Peyer's patch (tissue), 4 donors: ENCODE results near the gene SLC5A9.

Experiments used
- POLR2A ChIP-seq, 2 donors: fragments of 450-650 bp; IDR thresholded peaks; one replicate each; pipeline ENCODE4 v1.5.1; 2017; ENCODE audit warnings: antibody characterized with exemption in 2 of 2, mild to moderate bottlenecking in 2 of 2, moderate library complexity in 2 of 2
- TF ChIP-seq, protein P1 (sequence below), 6 experiments: fragments of 450-650 bp in 4 of 6; fragments of 200-600 bp in 2 of 6; sonication (generic) in 1 of 6; IDR thresholded peaks; one replicate each; pipeline ENCODE4 v1.5.1; 2017 to 2019; ENCODE audit warnings: antibody characterized with exemption in 6 of 6, mild to moderate bottlenecking in 3 of 6, moderate library complexity in 1 of 6

DNA sequence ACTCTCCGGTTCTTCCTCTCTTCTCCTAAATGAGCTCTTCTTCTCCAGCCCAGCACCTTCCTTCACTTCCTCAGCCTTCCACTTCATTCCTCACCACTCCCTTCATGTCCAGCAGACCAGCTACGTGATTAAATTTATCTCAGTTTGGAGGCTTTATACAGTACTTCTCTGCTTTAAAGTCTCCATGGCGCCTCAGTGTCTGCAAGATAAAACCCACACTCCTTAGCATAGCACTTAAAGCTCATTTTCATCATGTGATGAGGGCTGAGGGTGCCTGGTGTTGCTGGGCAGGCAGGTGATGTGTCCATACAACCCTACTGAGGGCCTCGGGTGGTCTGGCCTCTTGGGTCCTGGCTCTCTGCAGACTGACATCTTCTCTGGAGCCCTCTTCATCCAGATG is 7.7 kb downstream of the SLC5A9 start:
- TF ChIP-seq, protein P1, sequence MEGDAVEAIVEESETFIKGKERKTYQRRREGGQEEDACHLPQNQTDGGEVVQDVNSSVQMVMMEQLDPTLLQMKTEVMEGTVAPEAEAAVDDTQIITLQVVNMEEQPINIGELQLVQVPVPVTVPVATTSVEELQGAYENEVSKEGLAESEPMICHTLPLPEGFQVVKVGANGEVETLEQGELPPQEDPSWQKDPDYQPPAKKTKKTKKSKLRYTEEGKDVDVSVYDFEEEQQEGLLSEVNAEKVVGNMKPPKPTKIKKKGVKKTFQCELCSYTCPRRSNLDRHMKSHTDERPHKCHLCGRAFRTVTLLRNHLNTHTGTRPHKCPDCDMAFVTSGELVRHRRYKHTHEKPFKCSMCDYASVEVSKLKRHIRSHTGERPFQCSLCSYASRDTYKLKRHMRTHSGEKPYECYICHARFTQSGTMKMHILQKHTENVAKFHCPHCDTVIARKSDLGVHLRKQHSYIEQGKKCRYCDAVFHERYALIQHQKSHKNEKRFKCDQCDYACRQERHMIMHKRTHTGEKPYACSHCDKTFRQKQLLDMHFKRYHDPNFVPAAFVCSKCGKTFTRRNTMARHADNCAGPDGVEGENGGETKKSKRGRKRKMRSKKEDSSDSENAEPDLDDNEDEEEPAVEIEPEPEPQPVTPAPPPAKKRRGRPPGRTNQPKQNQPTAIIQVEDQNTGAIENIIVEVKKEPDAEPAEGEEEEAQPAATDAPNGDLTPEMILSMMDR (IDR thresholded peaks at IDR 0.05): no peak
- no peak for TF ChIP-seq POLR2A (IDR thresholded peaks at IDR 0.05)
